DND-41 (cell line): ENCODE data around the gene DYRK1A.

Experiments
- EZH2 ChIP-seq: IDR thresholded peaks from 3 replicates; pipeline ENCODE4 v1.6.1; 2012; ENCODE audit warnings: borderline replicate concordance, low read depth, mild to moderate bottlenecking, moderate library complexity, low read length, inconsistent platforms; ENCODE audit not compliant: severe bottlenecking
- TF ChIP-seq, protein P1 (sequence below): IDR thresholded peaks from 2 replicates; pipeline ENCODE4 v1.5.1; 2012; ENCODE audit warnings: borderline replicate concordance, low read length, moderate library complexity, mild to moderate bottlenecking; ENCODE audit not compliant: poor library complexity, severe bottlenecking; ENCODE audit errors: extremely low read depth

- TF ChIP-seq, protein P1, sequence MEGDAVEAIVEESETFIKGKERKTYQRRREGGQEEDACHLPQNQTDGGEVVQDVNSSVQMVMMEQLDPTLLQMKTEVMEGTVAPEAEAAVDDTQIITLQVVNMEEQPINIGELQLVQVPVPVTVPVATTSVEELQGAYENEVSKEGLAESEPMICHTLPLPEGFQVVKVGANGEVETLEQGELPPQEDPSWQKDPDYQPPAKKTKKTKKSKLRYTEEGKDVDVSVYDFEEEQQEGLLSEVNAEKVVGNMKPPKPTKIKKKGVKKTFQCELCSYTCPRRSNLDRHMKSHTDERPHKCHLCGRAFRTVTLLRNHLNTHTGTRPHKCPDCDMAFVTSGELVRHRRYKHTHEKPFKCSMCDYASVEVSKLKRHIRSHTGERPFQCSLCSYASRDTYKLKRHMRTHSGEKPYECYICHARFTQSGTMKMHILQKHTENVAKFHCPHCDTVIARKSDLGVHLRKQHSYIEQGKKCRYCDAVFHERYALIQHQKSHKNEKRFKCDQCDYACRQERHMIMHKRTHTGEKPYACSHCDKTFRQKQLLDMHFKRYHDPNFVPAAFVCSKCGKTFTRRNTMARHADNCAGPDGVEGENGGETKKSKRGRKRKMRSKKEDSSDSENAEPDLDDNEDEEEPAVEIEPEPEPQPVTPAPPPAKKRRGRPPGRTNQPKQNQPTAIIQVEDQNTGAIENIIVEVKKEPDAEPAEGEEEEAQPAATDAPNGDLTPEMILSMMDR = no peak
- no peak for TF ChIP-seq EZH2
Observed at GRCh38 chr21:37337179-37337578, 29.4 kb upstream of the DYRK1A start.
